Prostate gland (tissue), 2 donors: ENCODE data around the gene SCAP.

Experiments
- CTCF ChIP-seq, 4 experiments: fragments of 200-600 bp in 2 of 4; fragments of 450-650 bp in 2 of 4; sonication (generic) in 2 of 4; IDR thresholded peaks; 1 replicate in 3 of 4; 2 replicates in 1 of 4; pipeline ENCODE4 v1.5.1; 2016 to 2019; ENCODE audit warnings: antibody characterized with exemption in 4 of 4, mild to moderate bottlenecking in 2 of 4, moderate library complexity in 2 of 4
- POLR2A ChIP-seq: fragments of 450-650 bp; IDR thresholded peaks from one replicate; pipeline ENCODE4 v1.6.1; 2016; ENCODE audit warnings: antibody characterized with exemption, mild to moderate bottlenecking
- POLR2AphosphoS5 ChIP-seq: sonication (generic); formaldehyde crosslinking; IDR thresholded peaks from one replicate; pipeline ENCODE4 v1.6.1; 2017; ENCODE audit warnings: antibody characterized with exemption

- TF ChIP-seq POLR2A = no peak
- no peak for TF ChIP-seq CTCF (IDR thresholded peaks at IDR 0.05)
- TF ChIP-seq POLR2AphosphoS5 = no peak
Observed at GRCh38 chr3:47440131-47440530, 35.6 kb downstream of the SCAP start.
